GM18870 (cell line): ENCODE results near the gene PHF10.

Experiments used
- ATAC-seq: cut with Tn5 transposase; IDR thresholded peaks from one replicate; pipeline ENCODE4 v1.9.1; 2021; ENCODE audit warnings: moderate library complexity; ENCODE audit not compliant: unreplicated experiment

The PHF10 gene

DNA sequence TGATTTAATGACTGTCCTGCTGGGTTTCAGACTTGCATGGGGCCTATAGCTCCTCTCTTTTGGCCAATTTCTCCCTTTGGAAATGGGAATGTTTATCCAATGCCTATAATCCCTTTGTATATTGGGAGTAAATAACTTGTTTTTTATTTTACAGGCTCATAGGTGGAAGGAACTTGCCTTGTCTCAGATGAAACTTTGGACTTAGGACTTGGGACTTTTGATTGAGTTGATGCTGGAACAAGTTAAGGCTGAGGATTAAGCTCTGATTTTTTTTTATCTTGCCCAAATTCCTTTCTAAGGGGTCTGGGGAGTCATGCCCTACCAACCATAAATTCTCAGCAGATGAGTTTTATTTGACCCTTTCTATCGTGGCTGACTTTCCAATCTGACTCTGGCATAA, 46.0 kb downstream of the PHF10 start:
- ATAC-seq: no peak

DNA sequence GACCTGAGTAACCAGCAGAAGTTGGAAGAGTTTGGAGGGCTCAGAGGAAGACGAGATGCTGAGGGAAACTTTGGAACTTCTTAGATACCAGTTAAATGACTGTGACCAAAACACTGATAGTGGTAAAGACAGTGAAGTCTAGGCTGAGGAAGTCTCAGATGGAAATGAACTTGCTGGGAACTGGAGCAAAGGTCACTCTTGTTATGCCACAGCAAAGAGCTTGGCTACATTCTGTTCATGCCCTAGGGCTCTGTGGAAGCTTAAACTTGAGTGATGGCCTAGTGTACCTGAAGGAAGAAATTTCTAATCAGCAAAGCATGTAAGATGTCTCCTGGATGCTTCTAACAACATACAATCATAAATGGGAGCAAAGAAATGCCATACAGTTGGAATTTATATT, 47.2 kb downstream of the PHF10 start:
- no peak for ATAC-seq

DNA sequence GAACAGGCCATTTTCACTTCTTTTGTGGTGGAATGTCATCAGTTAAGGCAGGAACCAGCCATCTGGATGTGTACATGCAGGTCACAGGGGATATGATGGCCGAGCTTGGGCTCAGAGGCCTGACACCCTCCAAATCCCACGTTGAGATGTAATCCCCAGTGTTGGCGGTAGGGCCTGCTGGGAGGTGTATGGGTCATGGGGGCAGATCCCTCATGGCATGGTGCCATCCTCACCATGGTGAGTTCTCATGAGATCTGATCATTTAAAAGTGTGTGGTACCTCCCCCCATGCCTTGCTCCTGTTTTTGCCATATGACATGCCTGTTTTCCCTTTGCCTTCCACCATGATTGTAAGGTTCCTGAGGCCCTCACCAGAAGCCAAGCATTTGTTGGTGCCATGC, 49.3 kb downstream of the PHF10 start:
- ATAC-seq: no peak

DNA sequence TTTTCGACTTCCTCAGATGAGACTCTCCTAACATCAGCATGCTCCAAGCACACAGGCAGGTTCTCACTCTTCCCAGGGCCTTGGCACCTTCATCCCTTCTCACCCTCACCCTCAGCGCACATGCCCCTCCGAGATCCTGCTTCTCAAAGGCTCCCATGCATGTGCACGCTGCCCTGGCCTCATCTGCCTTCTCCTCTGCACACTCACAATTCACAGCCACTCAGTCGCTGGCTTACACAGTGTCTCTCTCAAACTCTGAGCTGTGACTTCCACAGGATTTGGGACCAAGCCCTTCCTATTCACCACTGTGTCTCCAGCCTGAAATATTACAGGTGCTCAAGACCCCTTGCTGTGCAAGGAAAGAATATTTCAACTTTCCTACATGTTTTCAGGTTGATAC, 52.7 kb downstream of the PHF10 start:
- no peak for ATAC-seq

DNA sequence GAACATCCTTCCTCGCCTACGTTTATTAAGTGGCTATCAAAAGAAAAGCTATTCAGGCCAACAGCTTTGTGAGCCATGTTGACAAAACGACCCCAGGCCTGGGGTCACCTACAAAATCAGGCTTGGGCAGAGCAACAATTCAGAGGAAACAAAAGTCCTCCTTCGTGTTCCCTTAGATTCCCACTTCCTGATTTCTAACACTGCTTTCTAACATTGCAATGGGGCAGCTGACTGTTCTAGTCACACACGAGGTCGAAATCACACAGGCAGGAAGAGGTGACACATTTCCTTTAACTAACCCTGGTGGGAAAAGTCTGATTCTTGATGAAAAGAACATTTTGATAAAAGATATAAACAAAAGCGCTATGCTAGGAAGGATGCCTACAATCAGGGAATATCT, 54.4 kb downstream of the PHF10 start:
- no peak for ATAC-seq

DNA sequence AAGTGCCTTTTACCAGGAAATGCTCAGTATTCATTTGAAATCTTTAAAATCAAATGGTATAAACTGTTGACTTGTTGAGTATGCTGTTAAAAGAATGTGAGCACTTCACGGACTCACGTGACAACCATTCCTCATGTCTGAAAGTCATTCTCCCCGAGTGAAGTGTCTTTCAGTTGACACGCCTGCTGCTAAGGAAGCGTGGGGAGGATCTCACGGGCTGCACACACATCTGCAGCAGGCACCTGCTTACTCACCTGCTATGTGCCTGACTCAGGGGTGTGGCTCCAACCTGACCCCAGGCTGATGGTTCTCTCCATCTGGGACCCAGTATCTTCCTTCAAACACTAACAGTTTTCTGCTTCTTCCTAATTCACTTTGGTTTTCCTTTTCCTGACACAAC, 55.2 kb downstream of the PHF10 start:
- ATAC-seq: no peak

DNA sequence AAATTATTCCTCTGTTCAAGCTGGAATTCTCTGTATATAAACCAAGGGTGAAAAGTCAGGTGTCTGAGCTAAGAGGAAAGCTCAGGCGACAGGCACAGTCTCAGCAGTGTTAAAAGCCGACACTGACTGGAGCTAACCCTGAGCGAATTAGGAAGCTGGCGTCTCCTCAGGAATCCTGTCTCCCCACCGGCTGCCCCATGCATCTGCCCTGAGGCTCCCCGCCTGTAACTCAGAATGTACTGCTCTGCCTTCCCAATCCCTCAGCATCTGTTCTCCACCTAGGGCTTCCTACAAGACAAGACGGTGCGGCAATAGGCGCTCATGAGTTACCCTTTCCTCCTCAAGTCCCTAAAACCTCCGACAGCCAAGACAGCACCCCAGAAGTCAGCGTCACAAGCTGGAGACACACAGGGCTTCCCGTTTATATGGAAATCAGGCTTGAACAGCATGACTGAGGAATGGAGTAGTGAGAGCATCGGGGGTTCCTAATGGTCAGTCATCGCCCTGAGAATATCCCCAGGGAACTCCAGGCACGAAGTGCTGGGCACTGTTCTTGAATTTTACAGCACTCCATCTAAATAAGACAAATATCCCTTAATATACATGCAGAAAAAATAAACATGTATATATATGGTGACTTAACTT, 56.0 kb downstream of the PHF10 start:
- ATAC-seq: no peak

DNA sequence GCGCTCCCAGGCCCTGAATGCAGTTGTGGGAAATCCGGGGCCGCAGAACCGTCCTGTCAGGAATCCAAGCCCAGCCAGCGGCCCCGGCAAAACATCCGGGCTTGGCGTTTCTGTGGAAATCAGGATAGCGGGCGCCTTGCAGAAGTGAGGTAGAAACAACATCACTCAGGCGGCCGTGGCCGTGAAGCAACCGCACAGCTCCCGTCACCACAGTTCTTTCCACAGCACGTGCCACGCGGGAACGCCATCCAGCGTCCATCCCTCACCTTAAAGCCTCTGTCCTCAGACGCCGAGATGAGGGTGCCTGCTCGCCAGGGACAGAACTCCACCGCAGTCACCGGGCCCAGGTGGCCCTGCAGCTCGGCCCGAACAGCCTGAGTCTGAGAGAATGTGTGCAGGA, 56.6 kb downstream of the PHF10 start:
- no peak for ATAC-seq

DNA sequence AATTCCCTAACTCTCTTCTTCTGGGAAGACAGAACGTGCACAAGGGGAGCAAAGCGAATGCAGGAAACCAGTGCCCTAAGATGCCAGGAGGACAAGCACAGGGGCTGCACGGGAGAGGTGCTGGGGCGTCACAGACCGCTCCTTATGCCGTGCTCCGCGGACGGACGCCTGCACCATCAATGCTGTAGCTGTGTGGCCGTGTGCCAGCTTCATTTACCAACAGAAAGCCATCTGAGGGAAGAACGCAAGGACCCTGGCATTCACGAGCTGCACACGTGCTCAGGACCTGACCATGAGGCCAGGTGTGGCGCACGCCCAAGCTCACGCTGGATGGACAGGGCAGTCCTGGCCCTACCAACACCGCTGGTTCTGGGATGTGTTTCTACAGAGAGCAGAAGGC, 57.9 kb downstream of the PHF10 start:
- no peak for ATAC-seq

DNA sequence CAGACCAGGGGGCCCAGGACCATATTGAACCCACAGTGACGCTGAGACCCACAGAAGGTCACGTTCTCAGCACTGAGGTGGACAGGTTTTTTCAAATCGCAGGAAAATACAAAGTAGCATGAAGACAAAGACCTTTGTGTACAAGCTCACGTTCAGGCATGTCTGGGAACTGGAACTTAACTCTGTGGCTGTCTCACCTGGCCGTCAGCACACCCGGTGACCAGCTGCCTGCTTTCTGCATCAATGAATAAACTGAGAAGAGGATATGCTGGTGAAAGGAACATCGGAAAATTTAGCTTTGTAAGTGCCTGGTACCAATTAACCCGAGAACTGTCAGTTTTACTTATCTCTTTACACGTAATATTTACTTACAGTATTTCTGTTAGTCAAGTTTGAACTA, 59.0 kb downstream of the PHF10 start:
- no peak for ATAC-seq

DNA sequence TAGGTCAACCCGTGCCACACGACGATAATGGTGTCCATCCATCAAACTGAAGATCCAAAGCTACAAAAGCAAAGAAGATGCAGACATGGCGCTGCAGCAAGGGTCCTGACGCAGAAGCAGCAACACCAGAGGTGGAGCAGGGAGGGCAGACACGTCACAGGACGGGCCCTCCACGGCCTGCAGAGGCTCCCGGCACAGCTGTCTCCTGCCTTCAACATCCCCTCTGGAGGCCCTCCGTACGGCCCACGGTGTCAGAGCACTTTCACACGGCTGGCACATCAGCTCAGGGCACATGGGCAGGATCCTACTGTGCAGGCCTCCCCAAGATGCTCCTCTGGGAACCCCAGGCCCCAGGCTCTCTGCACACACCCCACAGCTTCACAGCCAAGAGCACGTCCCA, 60.1 kb downstream of the PHF10 start:
- ATAC-seq: no peak

DNA sequence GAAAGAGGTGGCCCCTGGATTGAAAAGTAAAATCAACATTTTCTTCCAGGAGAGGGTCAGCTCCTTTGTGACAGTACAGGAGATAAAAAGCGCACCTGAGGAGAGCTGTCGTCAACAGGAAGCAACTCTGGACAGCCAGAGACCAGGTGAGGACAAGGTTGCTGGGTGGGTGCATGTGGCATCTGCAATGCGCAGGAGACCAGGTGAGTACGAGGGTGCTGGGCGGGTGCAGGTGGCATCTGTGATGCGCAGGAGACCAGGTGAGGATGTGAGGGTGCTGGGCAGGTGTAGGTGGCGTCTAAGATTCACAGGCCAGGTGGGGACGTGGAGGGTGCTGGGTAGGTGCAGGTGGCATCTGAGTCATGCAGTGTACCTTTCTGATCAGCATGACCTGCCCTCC, 60.8 kb downstream of the PHF10 start:
- no peak for ATAC-seq

DNA sequence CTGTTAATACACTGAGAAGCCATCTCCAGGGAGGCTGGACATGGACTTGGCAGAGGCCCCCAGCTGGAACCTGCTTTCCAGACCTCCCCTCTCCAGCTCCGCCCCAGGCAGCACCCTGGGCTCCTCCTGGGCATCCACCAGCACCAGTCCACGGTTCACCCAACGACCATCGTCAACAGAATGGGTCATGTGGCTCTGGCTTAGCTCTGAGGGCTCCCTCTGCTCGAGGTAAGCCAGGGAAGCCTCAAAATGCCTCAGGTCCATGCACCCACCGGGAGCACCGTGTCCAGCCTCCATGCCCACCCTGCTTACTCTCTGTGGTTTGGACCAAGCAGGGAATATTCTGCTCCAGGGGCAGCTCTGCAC, 62.9 kb downstream of the PHF10 start:
- ATAC-seq: no peak

DNA sequence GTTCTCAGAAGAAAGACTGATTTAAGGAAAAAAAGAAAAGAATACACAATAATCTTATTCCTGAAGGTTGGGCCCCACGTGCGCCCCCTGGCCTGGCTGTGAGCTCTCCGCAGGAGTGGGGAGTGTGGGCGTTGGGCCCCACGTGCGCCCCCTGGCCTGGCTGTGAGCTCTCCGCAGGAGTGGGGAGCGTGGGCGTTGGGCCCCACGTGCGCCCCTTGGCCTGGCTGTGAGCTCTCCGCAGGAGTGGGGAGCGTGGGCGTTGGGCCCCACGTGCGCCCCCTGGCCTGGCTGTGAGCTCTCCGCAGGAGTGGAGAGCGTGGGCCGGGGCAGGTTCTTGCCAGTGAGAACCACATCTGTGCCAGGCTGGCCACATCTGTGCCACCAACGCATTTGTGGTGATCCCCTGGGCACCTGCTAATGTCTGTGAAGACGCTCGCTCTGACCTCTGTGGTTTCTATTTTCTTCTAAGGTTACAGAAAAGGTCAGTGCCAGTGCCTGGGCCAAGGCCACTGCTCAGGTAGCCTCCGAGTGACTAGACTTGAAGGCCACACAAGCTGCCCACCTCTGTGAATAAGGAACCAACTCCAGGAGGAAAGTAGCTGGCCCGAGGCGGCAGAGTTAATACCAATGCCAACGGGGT, 63.4 kb downstream of the PHF10 start:
- ATAC-seq: no peak

DNA sequence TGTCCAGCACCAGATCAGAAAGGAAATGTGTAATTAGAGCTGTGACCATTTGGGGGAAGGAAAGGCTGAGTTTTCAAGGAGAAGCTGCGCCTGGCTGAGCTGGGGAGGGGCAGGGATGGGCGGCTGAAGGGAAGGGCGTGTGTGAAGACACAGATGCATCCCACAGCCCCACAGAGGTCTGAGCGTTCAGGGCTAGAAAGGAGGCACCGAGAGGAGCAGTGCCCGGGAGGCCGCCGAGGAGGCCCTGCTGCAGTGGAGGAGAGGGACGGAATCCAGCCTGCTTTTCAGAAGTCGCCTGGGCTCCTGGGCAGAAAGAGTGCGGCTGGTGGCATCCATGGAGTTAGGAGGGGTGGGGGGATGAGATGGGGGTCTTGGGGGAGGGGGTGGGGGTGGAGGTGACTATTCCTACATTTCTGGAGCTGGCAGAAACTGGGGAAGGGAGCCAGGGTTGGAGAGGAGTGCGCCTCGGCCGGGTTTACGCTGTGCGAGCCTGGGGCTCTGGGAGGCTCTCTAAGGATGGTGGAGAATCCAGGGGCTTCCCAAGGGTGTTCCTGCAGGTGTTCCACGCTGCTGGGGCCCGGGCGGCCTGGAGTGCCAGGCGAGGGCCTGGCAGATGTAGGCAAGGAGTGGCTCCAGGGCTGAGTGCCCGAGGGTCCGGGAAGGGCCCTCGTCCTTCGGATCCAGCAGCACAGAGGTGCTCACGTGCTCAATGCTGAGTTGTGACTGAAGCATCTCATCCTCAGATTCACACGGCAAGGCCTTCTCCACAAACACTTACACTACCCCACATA, 64.3 kb downstream of the PHF10 start:
- ATAC-seq: no peak

DNA sequence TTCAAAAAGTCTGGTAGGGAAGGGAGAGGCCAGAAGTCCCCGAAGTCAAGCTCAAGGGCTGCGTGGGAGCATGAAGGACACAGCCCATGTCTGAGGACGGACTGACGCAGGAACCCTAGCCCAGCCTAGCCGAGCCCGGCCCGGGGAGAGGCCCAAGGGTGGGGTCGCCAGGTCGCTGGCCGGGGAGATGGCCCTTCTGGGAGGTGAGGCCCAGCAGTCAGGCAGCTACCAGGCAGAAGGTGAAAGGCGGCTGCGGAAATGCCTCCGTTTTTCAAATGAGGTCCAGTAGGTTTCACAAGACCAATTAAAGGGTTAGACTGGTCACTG, 67.1 kb downstream of the PHF10 start:
- ATAC-seq: no peak

DNA sequence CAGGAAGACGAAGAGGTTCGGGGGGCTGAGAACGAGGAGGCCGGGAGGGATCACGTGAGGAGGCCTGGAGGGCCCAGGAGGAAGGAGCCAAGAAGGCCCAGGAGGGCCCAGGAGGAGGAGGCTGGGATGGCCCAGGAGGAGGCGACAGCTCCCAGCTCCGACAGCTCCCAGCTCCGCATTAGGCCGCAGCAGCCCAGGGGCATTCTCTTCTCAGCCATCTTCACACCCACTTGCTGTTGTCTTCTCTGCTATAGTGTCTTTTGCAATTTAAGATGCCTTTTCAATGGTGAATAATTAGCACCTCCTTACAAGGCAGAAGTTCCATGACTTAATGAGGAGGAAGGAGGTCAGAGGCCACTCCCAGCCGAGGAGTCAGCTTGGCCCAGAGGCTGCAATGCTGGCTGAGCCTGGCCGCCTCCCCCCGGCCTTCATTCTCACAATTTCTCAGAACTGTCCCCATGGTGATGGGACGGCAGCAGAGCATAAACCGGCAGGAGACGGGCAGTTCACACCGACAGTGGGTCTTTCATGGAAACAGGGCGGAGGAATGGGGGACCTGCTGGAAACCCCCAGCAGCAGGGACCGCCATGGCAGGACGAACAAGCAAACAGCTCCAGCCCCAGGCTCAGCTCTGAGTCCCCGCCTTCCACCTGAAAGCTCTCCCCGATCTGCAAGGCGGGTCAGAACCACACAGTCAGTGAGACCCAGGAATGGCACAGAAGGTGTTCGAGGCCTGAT, 67.6 kb downstream of the PHF10 start:
- no peak for ATAC-seq

DNA sequence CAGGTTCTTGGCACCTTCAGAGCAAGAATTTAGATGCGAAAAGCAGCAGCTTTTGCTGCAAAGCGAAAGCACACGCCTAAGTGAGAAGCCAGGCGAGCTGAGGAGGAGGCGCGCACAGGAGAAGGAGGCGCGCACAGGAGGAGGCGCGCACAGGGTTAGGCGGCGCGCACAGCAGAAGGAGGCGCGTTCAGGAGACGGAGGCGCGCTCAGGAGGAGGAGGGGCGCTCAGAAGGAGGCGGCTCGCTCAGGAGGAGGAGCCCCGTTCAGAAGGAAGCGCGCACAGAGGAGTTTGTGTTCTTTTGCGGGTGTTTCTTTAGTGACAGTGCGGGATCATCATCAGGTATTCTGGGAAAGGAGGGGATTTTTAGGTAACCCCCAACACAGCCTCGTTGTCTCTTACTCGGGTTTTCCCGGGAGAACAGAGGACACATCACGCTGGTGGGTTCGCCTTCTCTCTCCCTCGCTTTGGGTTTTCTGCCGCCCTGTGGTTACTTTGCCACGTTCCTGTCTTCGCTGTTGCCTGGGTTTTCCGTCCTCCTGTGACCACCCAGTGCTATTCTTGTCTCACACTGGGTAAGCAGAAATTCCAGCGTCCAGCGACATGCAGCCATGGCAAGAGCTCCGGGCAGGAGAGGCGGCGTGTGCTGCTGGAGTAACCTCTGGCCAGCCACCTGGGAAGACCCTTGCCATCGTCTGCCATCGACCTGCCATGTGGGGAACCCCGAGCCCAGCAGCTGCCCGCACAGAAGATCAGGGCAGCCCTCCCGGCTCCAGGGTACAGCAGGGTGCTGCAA, 69.5 kb downstream of the PHF10 start:
- ATAC-seq: peak; percentile 66
